ENCODE measurements around the gene NOBOX. TPM values are rescaled to one million over a fixed set of nuclear protein-coding genes. Genes with fewer than 3 reads are reported as not detected.

The NOBOX gene
- total RNA-seq, 1 donor from 2014 or later, result not detected

DNA sequence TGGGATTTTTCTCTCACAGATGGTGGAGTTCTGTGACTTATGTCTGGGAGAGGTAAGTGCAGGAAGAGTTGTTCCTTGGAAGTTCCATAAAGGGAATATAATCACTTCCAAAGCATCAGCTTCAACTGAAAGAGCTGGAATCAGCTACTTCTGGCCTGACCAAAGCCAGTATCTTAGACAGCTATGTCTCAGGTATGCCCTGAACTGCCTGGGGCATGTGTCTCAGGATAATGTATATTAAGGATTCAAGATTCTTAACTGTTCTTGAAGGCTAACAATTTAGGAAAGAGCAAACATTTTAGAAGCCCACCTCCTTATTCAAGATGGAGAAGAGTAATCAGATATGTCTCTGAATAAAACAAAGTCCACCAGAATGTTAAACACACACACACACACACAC lies 12.4 kb upstream of the NOBOX start:
- Histone ChIP-seq H3K9me3 (no peaks in the 10 kb centered on the region), H3K4me1 (no peaks in the 10 kb centered on the region), H3K27me3 (no peaks in the 10 kb centered on the region), H3K4me3 (no peak overlapping the region), H3K27ac (no peak overlapping the region), H3K36me3 (no peaks in the 10 kb centered on the region)
- TF ChIP-seq POLR2AphosphoS5 (IDR thresholded peaks at IDR 0.05; ENCODE audit: insufficient read depth in 1 of 2, low read depth in 1 of 2), result no peak
- TF ChIP-seq, protein P1, sequence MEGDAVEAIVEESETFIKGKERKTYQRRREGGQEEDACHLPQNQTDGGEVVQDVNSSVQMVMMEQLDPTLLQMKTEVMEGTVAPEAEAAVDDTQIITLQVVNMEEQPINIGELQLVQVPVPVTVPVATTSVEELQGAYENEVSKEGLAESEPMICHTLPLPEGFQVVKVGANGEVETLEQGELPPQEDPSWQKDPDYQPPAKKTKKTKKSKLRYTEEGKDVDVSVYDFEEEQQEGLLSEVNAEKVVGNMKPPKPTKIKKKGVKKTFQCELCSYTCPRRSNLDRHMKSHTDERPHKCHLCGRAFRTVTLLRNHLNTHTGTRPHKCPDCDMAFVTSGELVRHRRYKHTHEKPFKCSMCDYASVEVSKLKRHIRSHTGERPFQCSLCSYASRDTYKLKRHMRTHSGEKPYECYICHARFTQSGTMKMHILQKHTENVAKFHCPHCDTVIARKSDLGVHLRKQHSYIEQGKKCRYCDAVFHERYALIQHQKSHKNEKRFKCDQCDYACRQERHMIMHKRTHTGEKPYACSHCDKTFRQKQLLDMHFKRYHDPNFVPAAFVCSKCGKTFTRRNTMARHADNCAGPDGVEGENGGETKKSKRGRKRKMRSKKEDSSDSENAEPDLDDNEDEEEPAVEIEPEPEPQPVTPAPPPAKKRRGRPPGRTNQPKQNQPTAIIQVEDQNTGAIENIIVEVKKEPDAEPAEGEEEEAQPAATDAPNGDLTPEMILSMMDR (IDR thresholded peaks at IDR 0.05), result no peak
- TF ChIP-seq POLR2A (IDR thresholded peaks at IDR 0.05), result no peak
- intact Hi-C loops (cut with DNase I), result no loop called here
- no peak for DNase-seq (ENCODE audit: extremely low spot score in 2 of 2)

DNA sequence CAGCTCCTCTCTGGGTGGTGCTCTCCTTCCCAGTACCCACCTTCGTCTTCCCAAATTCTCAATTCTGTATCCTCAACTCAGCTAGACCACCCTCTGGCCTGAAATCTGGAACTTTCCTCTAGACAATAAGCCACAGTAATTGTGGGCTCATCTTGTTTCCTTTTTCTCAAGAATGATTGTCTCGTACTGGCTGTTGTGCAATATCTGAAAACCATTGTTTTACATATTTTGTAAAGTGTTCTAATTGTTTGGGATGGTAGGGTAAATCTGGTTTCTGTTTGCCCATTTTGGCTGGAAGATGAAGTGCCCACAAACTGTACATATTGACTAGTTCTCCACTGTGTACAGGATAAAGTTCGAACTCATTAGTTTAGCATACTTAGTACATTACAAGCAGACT lies 11.3 kb upstream of the NOBOX start:
- Histone ChIP-seq H3K27ac (no peak overlapping the region), H3K36me3 (no peaks in the 10 kb centered on the region), H3K27me3 (no peaks in the 10 kb centered on the region)

GRCh38 chr7:144410441-144410840 lies 6.9 kb upstream of the NOBOX start:
- no peaks in the 10 kb centered on the region for H3K27me3 ChIP-seq
- intact Hi-C loops (cut with DNase I), result no loop called here

More for the DNA sequence above, 11.3 kb upstream of the NOBOX start:
- intact Hi-C loops (cut with DNase I), result no loop called here
- no peak for TF ChIP-seq POLR2A (IDR thresholded peaks at IDR 0.05)
- TF ChIP-seq, protein P1 (IDR thresholded peaks at IDR 0.05), result no peak
- TF ChIP-seq POLR2AphosphoS5 (IDR thresholded peaks at IDR 0.05; ENCODE audit: insufficient read depth in 1 of 2, low read depth in 1 of 2), result no peak
- Histone ChIP-seq H3K4me1 (no peaks in the 10 kb centered on the region), H3K9me3 (no peaks in the 10 kb centered on the region), H3K4me3 (no peak overlapping the region)
- no peak for DNase-seq (ENCODE audit: extremely low spot score in 2 of 2)

GRCh38 chr7:144408121-144408520 lies 4.6 kb upstream of the NOBOX start:
- TF ChIP-seq, protein P1 (IDR thresholded peaks at IDR 0.05), result no peak
- TF ChIP-seq POLR2A (IDR thresholded peaks at IDR 0.05) (no peak), POLR2AphosphoS5 (IDR thresholded peaks at IDR 0.05; ENCODE audit: insufficient read depth in 1 of 2, low read depth in 1 of 2) (no peak)
- H3K4me1 ChIP-seq, result peaks cover 27% of the 10 kb centered on the region
- H3K4me3 ChIP-seq, result no peak overlapping the region
- no peaks in the 10 kb centered on the region for H3K36me3 ChIP-seq
- H3K27me3 ChIP-seq, result no peaks in the 10 kb centered on the region
- no peaks in the 10 kb centered on the region for H3K9me3 ChIP-seq
- no peak for DNase-seq (ENCODE audit: extremely low spot score in 2 of 2)
- intact Hi-C loops (cut with DNase I), result no loop called here
- peak overlapping the region; percentile 82 for H3K27ac ChIP-seq

More at GRCh38 chr7:144410441-144410840, 6.9 kb upstream of the NOBOX start:
- Histone ChIP-seq H3K4me1 (peaks cover 16% of the 10 kb centered on the region), H3K9me3 (no peaks in the 10 kb centered on the region), H3K36me3 (no peaks in the 10 kb centered on the region), H3K4me3 (no peak overlapping the region), H3K27ac (no peak overlapping the region)
- no peak for DNase-seq (ENCODE audit: extremely low spot score in 2 of 2)
- TF ChIP-seq, protein P1 (IDR thresholded peaks at IDR 0.05), result no peak
- TF ChIP-seq POLR2A (IDR thresholded peaks at IDR 0.05) (no peak), POLR2AphosphoS5 (IDR thresholded peaks at IDR 0.05; ENCODE audit: insufficient read depth in 1 of 2, low read depth in 1 of 2) (no peak)

DNA sequence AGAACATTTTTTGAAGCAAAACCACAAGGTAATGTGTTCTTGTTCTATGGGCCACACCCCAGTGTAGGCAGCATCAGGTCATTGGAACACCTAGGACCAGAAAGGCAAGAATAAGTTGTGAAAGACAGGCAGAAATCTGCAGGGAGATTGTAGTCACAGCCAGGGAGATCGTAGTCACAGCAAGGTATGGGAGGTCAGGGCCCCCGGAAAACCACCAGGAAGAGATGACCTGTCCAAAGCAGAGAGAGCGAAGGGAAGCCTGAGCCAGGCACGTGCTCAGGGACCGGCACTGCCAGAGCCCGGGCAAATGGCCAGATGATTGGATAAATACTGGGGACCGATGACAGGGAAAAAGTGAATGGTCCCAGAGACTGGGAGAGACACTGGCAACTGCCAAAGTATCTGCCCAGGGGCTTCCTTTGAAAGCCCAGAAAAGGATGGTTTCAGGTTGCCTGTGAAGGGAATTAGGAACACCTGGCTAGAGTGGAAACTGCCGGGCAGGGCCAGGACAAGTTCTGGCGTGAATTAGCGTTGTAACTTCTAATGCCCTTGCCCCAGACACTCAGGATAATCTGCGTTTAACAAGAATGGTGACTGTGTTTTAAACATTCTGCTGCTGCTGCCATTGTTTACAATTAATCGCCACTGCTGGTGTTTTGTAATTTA lies 3.9 kb upstream of the NOBOX start:
- peaks cover 27% of the 10 kb centered on the region for H3K4me1 ChIP-seq
- no peak for TF ChIP-seq POLR2AphosphoS5 (IDR thresholded peaks at IDR 0.05; ENCODE audit: insufficient read depth in 1 of 2, low read depth in 1 of 2)
- TF ChIP-seq POLR2A (IDR thresholded peaks at IDR 0.05), result no peak
- TF ChIP-seq, protein P1 (IDR thresholded peaks at IDR 0.05), result no peak
- no peak for DNase-seq (ENCODE audit: extremely low spot score in 2 of 2)
- H3K36me3 ChIP-seq, result no peaks in the 10 kb centered on the region
- intact Hi-C loops (cut with DNase I), result no loop called here
- H3K4me3 ChIP-seq, result no peak overlapping the region
- H3K9me3 ChIP-seq, result no peaks in the 10 kb centered on the region
- H3K27ac ChIP-seq, result peak overlapping the region; percentile 82
- no peaks in the 10 kb centered on the region for H3K27me3 ChIP-seq
